H1 (cell line): Measurements from ENCODE around the gene RAB11FIP3. TPM values are rescaled to one million over a fixed set of nuclear protein-coding genes. Genes with fewer than 3 reads are reported as not detected.

Experiments used
- CHD1 ChIP-seq: IDR thresholded peaks from 2 replicates; pipeline ENCODE4 v1.6.1; 2012; ENCODE audit warnings: low read depth, low read length, improper control_type of control experiment
- polyA plus RNA-seq, 7 experiments: library from polyadenylated mRNA; depleted of rRNA in 3 of 7; stranded (reverse) in 5 of 7; unstranded in 2 of 7; fragments of >200 nt in 5 of 7; fragments of 200-250 nt in 2 of 7; gene quantifications; 1 replicate in 5 of 7; 2 replicates in 1 of 7; 4 replicates in 1 of 7; pipeline versions ENCODE4 v1.2.1 to v1.2.3, GENCODE V29; 2011 to 2013; ENCODE audit warnings: missing spikeins in 2 of 7, mixed read lengths in 2 of 7
- total RNA-seq: library from RNA; stranded (reverse); fragmentation: NEBNext Ultra II Directional; extraction: Animal tissue kit (Norgen Biotek cat#: 25700); gene quantifications from 2 replicates; pipeline ENCODE4 v1.2.1, GENCODE V29; 2021

The RAB11FIP3 gene
- total and polyA plus RNA-seq, 2 of the 8 experiments (the other 6 are each of a cell fraction or from before 2014, with no cell fraction given), result 9.3 to 35.2 TPM

DNA sequence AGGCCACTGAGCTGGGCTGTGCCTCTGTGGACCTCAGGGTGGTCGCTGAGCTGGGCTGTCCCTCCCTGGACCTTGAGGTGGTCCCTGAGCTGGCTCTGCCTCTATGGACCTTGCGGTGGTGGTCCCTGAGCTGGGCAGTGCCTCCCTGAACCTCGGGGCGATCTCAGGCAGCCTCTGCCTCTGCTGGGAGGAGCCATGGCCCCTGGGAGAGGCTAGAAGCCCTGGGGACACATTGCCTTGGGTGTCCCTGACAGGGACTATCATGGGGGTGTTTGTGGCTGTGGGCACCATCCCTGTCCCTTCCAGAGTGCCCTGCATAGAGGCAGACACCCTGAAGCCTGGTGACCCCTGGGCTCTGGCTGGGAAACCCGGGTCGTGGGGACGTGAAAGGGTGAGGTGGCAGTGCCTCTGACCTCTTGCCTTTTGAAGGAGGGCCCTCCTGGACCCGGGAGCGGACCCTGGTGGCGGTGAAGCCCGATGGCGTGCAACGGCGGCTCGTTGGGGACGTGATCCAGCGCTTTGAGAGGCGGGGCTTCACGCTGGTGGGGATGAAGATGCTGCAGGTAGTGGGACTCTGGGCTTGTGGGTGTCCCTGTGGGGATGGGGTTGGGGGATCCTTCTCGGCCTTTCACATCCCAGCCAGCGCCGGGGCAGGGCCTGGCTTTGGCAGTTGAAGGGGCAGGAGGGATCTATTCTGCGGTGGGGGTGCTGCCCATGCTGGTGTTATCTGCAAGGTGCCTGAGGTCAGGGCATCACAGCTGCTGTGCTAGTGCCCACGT is 26.7 kb upstream of the RAB11FIP3 start (continued):
- no peak for TF ChIP-seq CHD1
